ENCODE data around the gene ARHGEF1. TPM values are rescaled to one million over a fixed set of nuclear protein-coding genes. Genes with fewer than 3 reads are reported as not detected.

Gene ARHGEF1
- total and polyA plus RNA-seq, 11 donors: 22.8 to 89.2 (median 28.0) TPM

GRCh38 chr19:41928754-41929535 lies 46.0 kb downstream of the ARHGEF1 start:
- intact Hi-C loops (cut with DNase I): loop anchor here in 2 of 10 donors (1.0 to 5.0 kb wide), 2 partner anchors 42 to 45 kb away; no protein-coding TSS in a partner anchor
- 3 to 7% (median 4%) methylated on average over 17 to 29 of the region's 29 CpGs for WGBS, 4 donors
- peaks cover 64 to 100% (median 97%) of the 10 kb centered on the region in 9 donors for H3K27me3 ChIP-seq

GRCh38 chr19:41929536-41930071 lies 46.6 kb downstream of the ARHGEF1 start:
- H3K36me3 ChIP-seq: no peaks in the 10 kb centered on the region
- H3K27ac ChIP-seq: no peak overlapping the region
- intact Hi-C loops (cut with DNase I): loop anchor here in 8 of 10 donors (1.0 to 5.0 kb wide), 5 partner anchors 42 to 57 kb away; partner anchors contain the start of genes ARHGEF1 (in 1 of the 8) and CD79A (in 1 of the 8)
- no peak overlapping the region for H3K4me3 ChIP-seq
- WGBS, 4 donors: 19 to 21% (median 20%) methylated on average over 14 of the region's 14 CpGs
- H3K27me3 ChIP-seq: peaks cover 64 to 99% (median 90%) of the 10 kb centered on the region in 9 donors
- H3K9me3 ChIP-seq: no peaks in the 10 kb centered on the region
- TF ChIP-seq POLR2A (IDR thresholded peaks at IDR 0.05) (no peak), CTCF (IDR thresholded peaks at IDR 0.05) (no peak)
- peaks cover 0 to 23% (median 15%) of the 10 kb centered on the region in 12 donors for H3K4me1 ChIP-seq
- no peak for ATAC-seq
- no peak for DNase-seq

More at GRCh38 chr19:41928754-41929535, 46.0 kb downstream of the ARHGEF1 start:
- Histone ChIP-seq H3K36me3 (no peaks in the 10 kb centered on the region), H3K4me1 (peaks cover 0 to 23% (median 15%) of the 10 kb centered on the region in 12 donors), H3K4me3 (peak overlapping the region; percentile 18 to 57 (median 46)), H3K27ac (no peak overlapping the region), H3K9me3 (no peaks in the 10 kb centered on the region)
- no peak for DNase-seq
- ATAC-seq: peak in 1 of 4 donors; percentile 25
- TF ChIP-seq CTCF (IDR thresholded peaks at IDR 0.05): no peak
- no peak for TF ChIP-seq POLR2A (IDR thresholded peaks at IDR 0.05)

GRCh38 chr19:41930322-41930722 lies 47.3 kb downstream of the ARHGEF1 start:
- DNase-seq (no peak), ATAC-seq (no peak)
- Histone ChIP-seq H3K36me3 (no peaks in the 10 kb centered on the region), H3K9me3 (no peaks in the 10 kb centered on the region), H3K4me3 (no peak overlapping the region), H3K27me3 (peaks cover 59 to 99% (median 89%) of the 10 kb centered on the region in 9 donors), H3K4me1 (peaks cover 0 to 23% (median 15%) of the 10 kb centered on the region in 12 donors), H3K27ac (no peak overlapping the region)
- intact Hi-C loops (cut with DNase I): loop anchor here in 6 of 10 donors (5.0 kb wide), 4 partner anchors 43 to 58 kb away; partner anchors contain the start of genes ARHGEF1 (in 1 of the 6) and CD79A (in 1 of the 6)
- 11 to 21% (median 16%) methylated on average over 7 of the region's 7 CpGs for WGBS, 4 donors
- TF ChIP-seq POLR2A (IDR thresholded peaks at IDR 0.05) (no peak), CTCF (IDR thresholded peaks at IDR 0.05) (no peak)

Measured in heart left ventricle (tissue), 16 donors.